Fibroblast of villous mesenchyme (primary cell): ENCODE data around the gene FOXK2. TPM values are rescaled to one million over a fixed set of nuclear protein-coding genes. Genes with fewer than 3 reads are reported as not detected.

ENCODE experiments used
- DNase-seq: peaks from one replicate; pipeline ENCODE4 v3.0.0-alpha.2; 2010; ENCODE audit warnings: low read depth
- H3K4me3 ChIP-seq: 2 replicates; pipeline ENCODE4 v1.5.1; 2011; ENCODE audit warnings: low read depth, mild to moderate bottlenecking, low read length
- total RNA-seq: library from RNA; depleted of rRNA; stranded (reverse); fragments of >200 nt; gene quantifications from 2 replicates; pipeline ENCODE4 v1.2.3, GENCODE V29; 2012
- TF ChIP-seq, protein P1 (sequence below): IDR thresholded peaks from 2 replicates; pipeline ENCODE4 v1.5.1; 2012; ENCODE audit warnings: low read depth, mild to moderate bottlenecking, low read length; ENCODE audit not compliant: insufficient read depth

FOXK2 gene
- total RNA-seq, 1 donor = 46.6 TPM

GRCh38 chr17:82611140-82612058 lies 91.9 kb downstream of the FOXK2 start:
- peak; percentile 78 for DNase-seq
- TF ChIP-seq, protein P1, sequence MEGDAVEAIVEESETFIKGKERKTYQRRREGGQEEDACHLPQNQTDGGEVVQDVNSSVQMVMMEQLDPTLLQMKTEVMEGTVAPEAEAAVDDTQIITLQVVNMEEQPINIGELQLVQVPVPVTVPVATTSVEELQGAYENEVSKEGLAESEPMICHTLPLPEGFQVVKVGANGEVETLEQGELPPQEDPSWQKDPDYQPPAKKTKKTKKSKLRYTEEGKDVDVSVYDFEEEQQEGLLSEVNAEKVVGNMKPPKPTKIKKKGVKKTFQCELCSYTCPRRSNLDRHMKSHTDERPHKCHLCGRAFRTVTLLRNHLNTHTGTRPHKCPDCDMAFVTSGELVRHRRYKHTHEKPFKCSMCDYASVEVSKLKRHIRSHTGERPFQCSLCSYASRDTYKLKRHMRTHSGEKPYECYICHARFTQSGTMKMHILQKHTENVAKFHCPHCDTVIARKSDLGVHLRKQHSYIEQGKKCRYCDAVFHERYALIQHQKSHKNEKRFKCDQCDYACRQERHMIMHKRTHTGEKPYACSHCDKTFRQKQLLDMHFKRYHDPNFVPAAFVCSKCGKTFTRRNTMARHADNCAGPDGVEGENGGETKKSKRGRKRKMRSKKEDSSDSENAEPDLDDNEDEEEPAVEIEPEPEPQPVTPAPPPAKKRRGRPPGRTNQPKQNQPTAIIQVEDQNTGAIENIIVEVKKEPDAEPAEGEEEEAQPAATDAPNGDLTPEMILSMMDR = no peak
- no peak overlapping the region for H3K4me3 ChIP-seq

- H3K4me3 ChIP-seq = no peak overlapping the region
- DNase-seq = no peak
- TF ChIP-seq, protein P1 = no peak
These were observed 94.0 kb downstream of the FOXK2 start for GRCh38 chr17:82613283-82614094.

DNA sequence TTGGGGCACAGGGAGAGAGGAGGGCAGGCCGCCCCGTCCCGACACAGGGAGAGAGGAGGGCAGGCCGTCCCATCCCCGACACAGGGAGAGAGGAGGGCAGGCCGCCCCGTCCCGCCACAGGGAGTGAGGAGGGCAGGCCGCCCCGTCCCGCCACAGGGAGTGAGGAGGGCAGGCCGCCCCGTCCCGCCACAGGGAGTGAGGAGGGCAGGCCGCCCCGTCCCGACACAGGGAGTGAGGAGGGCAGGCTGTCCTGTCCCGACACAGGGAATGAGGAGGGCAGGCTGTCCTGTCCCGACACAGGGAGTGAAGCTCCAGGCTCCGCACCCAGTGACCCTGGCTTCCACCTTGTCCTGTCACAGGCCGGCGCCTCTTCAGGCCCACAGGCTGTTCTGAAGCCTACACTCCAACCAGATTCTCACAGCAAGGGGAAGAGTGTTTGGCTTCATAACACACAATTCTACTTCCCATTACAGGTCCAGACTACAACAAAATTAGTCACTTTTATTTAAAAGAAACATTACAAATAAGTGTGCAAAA lies 94.6 kb downstream of the FOXK2 start:
- no peak overlapping the region for H3K4me3 ChIP-seq
- no peak for DNase-seq
- TF ChIP-seq, protein P1 = peak; percentile 8

- H3K4me3 ChIP-seq = no peak overlapping the region
- TF ChIP-seq, protein P1 = no peak
- no peak for DNase-seq
These were observed 95.8 kb downstream of the FOXK2 start for GRCh38 chr17:82615084-82616020.

- no peak overlapping the region for H3K4me3 ChIP-seq
- TF ChIP-seq, protein P1 = no peak
- no peak for DNase-seq
These were observed 96.6 kb downstream of the FOXK2 start for GRCh38 chr17:82616021-82616711.
